HG03280 (cell line): ENCODE results near the gene CDC34.

Source experiments
- ATAC-seq: cut with Tn5 transposase; IDR thresholded peaks from one replicate; pipeline ENCODE4 v1.9.1; 2021; ENCODE audit warnings: mild to moderate bottlenecking, moderate library complexity; ENCODE audit not compliant: unreplicated experiment

Gene CDC34

DNA sequence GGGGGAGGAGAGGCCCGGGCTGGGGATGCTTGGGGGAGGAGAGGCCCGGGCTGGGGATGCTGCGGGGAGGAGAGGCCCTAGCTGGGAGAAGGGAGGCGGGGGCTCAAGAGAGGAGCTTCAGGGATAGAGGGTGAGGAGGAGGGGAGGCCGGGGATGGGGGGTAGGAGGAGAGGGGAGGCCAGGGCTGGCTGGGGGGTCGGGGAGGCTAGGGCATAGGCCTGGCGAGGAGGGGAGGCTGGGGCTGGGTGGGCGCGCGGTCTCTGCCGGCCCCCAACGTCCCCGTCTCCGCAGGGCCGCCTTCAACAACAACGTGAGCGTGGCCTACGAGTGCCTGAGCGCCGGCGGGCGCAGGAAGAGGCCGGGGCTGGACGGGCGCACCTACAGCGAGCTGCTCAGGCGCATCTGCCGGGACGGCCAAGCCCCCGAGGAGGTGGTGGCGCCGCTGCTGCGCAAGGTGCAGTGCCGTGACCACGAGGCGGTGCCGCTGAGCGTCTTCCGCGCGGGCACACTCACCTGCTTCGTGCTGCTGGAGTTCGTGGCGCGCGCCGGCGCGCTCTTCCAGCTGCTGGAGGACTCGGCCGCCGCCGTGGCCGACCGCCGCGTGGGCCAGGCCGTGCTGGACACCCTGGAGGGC is 12.8 kb upstream of the CDC34 start:
- ATAC-seq = no peak

DNA sequence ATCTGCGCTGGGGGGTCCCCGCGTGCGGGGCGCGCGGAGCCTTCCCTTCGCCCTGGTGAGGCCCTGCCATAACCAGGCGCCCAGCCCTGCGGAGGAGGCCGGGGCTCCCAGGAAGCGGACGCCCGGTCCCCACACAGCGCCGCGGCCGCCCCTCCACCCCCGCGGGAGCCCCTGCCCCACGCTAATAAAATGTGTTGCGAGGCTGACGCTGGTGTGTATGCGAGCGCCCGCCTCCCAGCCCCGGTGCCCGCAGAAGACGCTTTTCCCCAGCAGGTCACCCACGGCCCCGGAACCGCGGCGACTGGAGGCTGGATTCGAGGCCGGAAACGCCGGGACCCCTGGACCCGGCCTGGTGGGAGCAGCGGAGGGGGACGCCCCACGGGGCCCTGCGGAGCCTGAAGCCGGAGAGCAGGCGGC is 12.1 kb upstream of the CDC34 start:
- ATAC-seq = no peak

DNA sequence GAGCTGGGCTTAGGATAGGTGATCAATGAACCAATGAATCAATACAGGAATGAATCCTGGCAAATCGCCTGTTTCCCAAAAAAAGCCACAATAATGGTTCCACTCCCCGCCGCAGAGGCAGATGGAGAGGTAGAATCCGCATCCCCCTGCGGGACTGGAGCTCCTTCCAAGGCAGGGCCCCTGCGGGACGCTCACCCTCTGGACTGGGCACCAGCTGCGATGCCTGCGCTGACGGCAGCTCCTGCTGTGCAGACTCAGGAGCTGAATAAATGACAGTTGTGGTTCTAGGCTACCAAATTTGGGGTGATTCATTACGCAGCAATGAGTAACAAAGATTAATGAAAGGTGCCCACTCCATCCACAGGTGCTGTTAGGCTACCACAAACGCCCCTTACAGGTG is 8.8 kb upstream of the CDC34 start:
- ATAC-seq = no peak

DNA sequence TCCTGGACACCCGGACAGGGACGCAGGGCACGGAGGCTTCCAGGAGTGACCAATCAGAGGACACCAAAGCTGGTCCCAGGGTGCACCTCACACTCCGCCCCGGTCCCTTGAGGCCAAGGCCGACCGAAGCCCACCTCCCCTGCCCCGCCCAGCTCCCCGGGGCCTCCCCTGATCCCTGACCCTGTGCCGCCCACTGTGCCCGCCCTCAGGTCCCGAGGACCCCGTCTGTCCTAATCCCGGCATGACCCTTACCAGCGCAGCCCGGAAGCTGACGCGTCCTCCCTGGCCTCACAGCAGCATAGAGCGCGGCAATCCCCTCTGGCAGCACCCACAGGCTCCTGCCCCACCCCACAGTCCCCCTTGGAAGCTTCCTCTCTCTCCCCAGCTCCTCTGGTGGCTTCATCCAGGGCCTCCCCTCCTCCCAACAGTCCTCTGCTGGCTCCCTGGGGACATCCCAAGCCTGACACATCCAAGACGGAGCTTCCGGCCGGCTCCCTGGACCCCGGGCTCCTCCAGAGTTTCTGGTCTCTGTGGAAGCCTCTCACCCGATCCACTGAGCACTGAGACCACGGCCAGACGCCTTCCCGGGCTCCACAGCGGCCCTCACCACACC is 7.4 kb upstream of the CDC34 start:
- ATAC-seq = no peak

DNA sequence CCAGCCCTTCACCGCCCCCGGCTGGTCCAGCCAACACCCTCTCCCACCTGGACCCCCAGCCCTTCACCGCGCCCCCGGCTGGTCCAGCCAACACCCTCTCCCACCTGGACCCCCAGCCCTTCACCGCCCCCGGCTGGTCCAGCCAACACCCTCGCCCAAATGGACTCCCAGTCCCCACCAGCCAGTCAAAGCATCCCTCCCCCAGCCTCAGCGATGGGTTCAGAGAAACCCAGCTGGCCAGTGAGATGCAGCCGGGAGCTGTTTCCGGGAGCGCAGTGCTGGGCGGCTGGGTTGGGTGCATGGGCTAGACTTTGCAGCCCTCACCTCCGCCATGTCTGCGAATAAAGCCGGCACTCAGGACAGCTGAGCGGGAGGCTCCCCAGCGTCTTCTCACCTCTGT is 6.5 kb upstream of the CDC34 start:
- ATAC-seq = no peak

DNA sequence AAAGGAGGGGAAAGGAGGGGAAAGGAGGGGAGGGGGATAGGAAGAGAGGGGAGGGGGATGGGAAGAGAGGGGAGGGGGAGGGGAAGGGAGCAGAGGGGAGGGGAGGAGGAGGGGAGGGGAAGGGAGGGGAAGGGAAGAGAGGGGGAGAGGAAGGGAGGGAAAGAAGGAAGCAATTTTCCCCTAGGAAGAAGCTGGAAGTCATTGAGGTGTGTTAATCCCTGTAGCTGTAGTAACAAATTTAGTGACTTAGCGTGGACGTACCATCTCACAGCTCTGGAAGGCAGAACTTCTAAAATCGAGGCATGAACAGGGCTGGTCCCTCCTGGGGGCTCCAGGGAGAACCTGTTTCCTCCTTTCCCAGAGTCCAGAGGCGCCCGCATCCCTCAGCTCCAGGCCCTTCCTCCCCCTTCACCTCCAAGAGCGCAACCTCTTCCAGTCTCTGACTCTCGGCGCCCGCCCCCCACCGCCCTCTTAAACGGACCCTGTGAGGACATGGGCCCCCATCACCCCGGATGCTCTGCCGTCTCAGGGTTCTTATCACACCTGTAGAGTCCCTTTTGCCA is 5.6 kb upstream of the CDC34 start:
- ATAC-seq = no peak

DNA sequence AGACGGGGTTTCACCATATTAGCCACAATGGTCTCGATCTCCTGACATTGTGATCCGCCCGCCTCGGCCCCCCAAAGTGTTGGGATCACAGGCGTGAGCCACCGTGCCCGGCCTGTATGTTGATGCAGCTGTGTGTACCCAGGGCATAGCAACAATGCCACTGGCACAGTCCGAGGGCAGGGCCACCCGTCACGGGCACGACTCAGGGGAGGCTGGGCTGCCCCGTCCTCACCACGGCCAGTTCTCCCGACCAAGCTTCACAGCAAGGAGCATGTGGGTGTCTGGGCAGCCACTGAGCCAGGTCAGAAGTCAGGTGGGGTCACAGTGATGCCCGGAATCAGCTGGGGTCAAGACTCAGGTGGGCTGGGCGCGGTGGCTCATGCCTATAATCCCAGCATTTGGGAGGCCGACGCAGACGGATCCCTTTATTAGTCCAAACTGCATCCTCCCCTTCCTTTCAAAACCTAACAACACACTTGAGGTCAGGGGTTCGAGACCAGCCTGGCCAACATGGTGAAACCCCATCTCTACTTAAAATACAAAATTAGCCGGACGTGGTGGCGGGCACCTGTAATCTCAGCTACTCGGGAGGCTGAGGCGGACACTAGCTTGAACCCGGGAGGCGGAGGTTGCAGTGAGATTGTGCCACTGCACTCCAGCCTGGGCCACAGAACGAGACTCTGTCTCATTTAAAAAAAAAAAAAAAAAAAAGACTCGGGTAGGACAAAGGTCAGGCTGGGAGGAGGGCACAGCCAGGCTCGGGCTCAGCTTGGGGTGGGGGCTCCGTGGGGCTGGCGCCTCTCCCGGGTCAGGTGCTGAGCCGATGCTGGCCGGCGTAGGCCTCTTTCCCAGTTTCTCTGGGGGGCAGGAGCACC is 1.2 kb upstream of the CDC34 start:
- no peak for ATAC-seq

DNA sequence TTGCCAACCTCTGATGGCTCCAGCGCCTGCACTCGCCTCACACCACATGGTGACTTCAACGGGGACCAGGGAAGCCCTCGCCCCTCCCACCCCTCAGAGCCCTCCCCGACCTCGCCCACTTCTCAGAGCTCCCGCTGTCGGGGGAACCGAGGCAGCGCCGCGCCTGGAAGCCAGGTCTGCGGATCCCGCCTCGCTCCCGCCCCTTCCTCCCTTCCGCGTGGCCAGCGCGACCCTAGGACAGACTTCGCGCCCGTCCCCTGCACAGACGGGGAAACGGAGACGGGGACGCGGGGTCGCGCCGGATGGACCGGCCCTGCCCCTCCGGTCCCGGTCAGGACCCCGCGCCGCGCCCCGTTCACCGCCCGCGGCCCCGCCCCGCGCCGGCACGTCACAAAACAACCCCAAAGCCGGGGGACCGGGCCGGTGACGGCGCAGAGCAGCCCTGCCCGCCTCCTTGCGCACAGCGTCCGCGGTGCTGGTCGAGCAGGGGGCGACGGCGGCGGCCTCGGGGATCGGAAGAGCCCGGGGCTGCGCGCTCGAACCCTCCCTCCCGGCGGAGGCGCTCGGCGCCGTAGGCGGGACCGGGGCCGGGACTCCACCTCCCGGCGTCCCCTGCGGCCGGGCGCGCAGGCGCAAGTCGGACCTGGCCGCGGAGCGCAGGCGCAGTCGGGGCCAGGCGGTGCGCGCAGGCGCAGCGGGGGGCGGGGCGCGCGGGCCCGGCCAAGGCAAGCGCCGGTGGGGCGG is 379 bp upstream of the CDC34 start:
- peak; percentile 77 for ATAC-seq

DNA sequence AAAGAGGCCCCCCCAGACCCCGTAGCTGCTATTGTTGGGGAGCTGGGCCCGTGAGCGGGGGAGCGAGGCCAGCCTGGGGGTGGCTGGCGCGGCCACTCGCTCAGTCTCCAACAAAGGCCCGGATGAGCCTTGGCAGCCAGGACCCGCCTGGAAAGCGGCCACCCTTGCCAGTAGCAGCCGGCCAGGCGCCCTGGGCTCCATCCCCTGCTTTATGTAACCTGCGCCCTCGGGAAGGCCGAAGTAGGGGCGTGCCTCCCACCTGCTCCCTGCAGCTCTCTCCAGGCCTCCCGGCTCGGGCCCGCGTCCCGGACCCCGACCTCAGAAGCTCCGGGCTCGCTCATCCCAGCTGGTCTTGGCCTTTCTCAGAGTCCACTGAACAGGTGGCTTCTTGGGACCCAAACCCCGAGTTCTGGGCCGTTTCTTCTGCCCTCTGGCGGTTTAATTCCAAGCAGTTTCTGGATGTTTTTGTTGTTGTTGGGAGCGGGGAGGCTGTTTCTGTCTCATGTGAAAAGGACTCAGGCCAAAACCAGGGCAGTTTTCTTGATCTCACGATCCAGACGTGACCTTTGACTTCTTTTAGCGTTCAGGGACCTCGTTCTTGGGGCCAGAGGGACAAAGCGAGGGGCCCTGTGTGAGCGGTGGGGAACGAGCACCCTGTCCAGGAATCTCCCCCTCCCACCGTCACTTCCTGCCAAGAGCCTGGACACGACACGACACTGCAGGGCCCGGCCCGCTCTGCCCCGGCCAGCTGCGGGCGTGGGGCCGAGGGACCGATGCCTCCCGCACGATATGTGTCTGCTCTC is 1.2 kb downstream of the CDC34 start:
- no peak for ATAC-seq

DNA sequence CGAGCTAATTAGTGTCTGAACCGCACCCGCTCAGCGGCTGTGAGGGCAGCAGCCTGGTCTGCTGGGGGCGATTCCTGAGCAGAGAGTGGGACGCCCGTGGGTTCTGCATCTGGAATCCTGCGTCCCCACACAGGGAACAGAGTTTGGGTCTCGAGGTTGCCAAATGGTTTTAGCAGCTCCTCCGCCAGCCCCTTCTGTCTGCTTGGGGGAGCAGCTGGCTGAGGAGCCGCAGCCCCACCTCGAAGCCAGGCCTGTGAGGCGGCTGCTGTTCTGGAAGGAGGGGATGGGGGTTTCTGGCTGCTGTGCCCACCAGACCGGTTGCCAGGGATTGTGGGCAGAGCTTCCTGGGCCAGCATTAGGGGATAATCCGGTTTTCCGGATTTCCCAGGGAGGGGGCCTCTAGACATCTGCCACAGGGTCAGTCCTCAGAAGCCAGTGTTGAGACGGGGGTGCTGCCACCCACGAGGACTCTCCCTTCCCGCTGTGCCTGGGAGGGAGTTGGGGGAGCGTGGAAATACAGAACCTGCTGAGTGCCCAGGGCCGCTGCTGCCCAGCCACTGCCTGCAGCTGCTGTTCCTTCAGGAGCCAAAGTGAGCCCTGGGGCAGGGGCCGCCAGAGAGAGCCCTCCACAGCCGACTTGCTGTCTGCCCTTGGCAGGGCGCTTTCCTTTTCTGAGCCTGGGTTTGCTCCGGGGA is 2.0 kb downstream of the CDC34 start:
- no peak for ATAC-seq

DNA sequence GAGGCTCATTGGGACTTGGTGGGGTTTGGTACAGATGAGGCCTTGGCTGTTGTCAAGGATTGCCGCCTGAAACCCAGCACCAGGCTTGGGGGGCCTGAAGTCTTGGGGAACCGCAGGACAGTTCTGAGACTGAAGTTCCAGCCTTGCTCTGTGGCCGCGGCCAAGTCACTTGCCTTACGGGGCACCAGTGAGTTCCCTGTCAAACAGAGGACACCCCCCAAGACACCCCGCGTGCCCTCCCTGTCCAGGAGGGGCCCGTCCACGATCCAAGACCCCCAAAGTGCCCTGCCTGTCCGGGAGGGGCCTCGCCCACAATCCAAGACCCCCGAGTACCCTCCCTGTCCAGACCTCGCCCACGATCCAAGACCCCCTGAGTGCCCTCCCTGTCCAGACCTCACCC is 2.5 kb downstream of the CDC34 start:
- no peak for ATAC-seq

DNA sequence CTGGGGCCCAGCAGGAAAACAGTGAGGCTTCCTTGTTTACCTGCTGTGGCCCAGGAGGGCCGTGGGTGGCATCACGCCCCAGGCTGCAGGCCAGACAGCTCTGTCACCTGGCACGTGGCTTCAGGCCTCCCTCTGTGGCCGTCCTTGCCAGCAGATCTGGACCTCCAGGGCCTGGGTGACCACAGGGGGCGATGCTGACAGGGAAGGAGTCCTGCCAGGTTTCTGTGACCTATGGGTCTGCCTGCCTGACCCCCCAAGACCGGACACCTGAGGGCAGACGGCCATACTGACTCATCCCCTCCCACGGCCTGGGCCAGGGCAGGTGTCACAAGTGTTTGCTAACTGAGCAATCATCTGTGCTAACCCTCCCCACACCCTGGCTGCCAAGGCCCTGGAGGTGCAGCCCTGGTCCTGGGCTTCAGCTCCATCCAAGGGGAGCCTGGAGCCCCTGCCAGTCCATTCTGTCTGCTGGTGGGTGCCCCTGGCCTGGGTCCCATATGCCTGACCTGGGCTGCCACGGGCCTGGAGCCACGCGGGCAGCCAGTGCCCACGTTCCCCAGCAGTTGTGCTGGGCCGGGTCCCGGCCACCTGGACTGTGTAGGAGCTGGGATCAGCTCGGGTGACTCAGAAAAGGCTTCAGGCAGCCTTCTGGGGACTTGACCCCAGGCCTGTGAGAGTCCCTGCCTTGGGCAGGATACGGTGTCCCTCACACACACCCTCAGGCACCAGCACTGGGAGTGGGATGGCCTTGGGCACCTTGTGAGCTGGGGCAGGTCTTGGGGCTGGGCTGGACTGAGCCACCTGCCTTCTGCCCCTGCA is 3.7 kb downstream of the CDC34 start:
- no peak for ATAC-seq

DNA sequence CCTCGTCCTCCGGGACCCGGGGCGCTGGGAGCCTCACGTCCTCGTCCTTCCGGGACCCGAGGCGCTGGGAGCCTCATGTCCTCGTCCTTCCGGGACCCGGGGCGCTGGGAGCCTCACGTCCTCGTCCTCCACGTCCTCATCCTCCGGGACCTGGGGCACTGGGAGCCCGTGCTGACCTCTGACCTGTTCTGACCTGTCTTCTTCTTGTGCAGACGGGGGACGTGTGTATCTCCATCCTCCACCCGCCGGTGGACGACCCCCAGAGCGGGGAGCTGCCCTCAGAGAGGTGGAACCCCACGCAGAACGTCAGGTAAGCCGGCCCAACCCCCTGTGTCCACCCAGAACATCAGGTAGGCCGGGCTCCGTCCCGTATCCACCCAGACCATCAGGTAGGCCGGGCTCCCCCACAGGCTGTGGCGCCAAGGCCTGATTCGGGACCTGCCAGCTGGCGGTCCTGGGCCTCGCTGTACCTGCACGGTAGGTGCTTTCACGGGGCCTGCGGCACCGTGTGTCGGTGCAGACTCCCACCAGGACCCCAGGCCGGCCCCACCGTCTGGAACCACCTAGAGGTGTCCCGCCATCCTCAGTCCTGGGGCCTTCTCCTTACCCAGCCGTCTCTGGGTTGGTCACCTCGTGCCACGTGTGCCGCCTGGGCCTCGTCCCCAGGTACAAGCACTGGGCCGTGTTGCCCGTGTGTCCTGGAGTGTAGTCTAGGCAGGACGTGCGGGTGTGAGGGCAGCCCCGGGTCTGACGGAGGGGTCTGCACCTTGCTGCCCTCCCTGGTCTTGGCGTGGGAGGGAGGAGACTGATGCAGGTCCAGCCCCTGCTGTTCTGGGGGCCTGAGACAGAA is 4.7 kb downstream of the CDC34 start:
- no peak for ATAC-seq

DNA sequence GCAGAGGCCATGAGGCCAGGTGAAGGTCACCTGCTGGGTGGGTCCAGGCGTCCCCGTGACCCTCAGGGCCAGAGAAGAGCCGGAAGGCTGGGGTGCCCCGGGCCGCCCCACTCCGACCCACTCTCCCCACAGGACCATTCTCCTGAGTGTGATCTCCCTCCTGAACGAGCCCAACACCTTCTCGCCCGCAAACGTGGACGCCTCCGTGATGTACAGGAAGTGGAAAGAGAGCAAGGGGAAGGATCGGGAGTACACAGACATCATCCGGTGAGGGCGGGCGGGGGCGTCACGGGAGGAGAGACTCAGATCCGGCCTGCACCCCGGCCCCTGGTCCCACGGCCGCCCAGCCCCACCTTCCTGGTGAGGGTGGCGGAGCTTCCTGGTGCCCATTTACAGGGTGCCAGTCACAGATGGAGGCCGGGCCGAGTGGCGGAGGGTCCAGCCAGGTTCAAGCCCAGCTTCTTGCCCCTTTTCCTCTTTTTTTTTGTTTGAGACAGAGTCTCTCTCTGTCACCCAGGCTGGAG is 5.4 kb downstream of the CDC34 start:
- ATAC-seq = no peak

DNA sequence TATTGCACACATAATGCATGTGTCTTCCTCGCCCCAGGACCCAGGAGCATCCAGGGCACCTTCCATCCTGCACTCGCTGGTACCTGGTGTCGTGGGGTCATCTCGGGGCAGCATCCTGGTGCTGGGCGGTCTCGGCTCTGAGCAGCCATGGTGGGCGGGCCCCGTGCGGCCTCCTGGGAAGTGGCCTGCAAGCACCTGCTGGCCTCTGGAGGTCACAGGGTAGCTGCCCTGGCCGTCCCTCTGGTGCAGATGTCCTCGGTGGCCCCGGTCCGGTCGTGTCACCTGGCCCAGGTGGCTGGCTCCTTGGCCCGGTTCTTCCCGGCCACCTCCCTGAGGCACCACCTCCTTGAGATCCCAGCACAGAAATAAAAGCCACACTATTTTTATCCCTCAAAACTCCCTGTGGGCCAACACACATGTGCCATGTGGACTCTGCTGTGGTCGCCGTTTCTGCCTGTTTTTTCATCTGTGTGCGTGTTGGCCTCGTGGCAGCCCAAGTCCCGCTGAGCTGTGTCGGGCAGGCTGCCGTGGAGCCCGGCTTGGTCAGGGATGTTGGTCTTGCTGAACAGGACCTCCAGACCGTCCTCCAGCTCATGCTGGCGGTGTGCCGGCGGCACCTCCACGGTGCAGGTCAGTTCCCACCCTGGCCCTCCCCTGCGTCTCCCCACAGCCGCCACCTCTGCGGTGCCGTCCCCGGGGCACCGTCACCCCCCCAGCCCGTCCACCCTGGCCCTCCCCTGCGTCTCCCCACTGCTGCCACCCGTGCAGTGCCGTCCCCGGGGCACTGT is 7.3 kb downstream of the CDC34 start:
- no peak for ATAC-seq

DNA sequence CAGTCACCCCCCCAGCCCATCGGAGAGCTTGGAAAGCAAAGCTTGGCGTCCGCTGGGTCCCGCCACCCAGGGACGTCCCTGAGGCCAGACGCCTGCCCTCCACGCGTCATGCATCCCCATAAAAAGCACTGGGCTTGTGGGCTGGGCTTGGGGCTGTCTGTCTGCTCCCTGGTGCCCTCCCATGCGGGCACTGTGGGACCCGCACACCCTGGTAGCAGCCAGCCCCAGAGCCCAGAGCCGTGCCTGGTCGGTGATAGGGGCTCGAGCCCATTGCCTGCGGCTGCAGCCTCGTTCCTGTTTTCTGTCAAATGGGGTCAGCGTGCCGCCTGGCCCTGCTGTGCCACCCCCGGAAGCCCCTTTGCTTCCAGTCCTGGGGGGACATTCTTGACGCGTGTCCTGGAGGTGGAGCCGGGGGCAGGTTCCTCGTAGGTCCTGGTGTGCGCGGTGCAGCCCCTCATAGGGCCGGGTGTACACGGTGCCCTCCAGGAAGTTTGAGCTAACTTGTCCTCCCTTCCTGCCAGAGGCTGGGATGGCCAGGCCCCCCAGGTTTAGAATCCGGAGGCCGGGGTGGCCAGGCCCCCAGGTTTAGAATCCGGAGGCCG is 8.0 kb downstream of the CDC34 start:
- no peak for ATAC-seq
